Trophoblast cell (in vitro differentiated cells and primary cell): ENCODE results near the gene LRRN3.

Experiments used
- DNase-seq, 2 donors: peaks; one replicate each; pipeline ENCODE4 v3.0.0-alpha.2; 2016
- H2AFZ ChIP-seq: 2 replicates; pipeline ENCODE4 v1.6.1; 2013; ENCODE audit warnings: low read length, moderate library complexity, mild to moderate bottlenecking; ENCODE audit not compliant: insufficient read depth, poor library complexity
- H2AK5ac ChIP-seq: 2 replicates; pipeline ENCODE4 v1.6.1; 2013; ENCODE audit warnings: mild to moderate bottlenecking, low read length
- H2BK120ac ChIP-seq: 2 replicates; pipeline ENCODE4 v1.6.1; 2013; ENCODE audit warnings: low read length, mild to moderate bottlenecking, moderate library complexity; ENCODE audit not compliant: insufficient read depth, poor library complexity
- H2BK12ac ChIP-seq: 2 replicates; pipeline ENCODE4 v1.6.1; 2013; ENCODE audit warnings: mild to moderate bottlenecking, low read length, moderate library complexity
- H2BK5ac ChIP-seq: 2 replicates; pipeline ENCODE4 v1.6.1; 2013; ENCODE audit warnings: low read length, low read depth, moderate library complexity, mild to moderate bottlenecking; ENCODE audit not compliant: poor library complexity
- H3K14ac ChIP-seq: 2 replicates; pipeline ENCODE4 v1.6.1; 2013; ENCODE audit warnings: mild to moderate bottlenecking, low read length
- H3K18ac ChIP-seq: 2 replicates; pipeline ENCODE4 v1.6.1; 2013; ENCODE audit warnings: mild to moderate bottlenecking, low read length
- H3K23ac ChIP-seq: 2 replicates; pipeline ENCODE4 v1.6.1; 2013; ENCODE audit warnings: low read length
- H3K27ac ChIP-seq: 2 replicates; pipeline ENCODE4 v1.5.1; 2013; ENCODE audit warnings: low read depth, mild to moderate bottlenecking, inconsistent platforms, low read length, moderate library complexity
- H3K27me3 ChIP-seq: 2 replicates; pipeline ENCODE4 v1.6.1; 2013; ENCODE audit warnings: inconsistent platforms, mild to moderate bottlenecking, low read length, moderate library complexity; ENCODE audit not compliant: insufficient read depth
- H3K36me3 ChIP-seq, 2 experiments: 1 replicate in 1 of 2; 2 replicates in 1 of 2; pipeline ENCODE4 v1.6.1; 2013; ENCODE audit warnings: low read length in 2 of 2, mild to moderate bottlenecking in 2 of 2, moderate library complexity in 1 of 2; ENCODE audit not compliant: insufficient read depth in 2 of 2, control insufficient read depth in 1 of 2
- H3K4ac ChIP-seq: 2 replicates; pipeline ENCODE4 v1.6.1; 2013; ENCODE audit warnings: low read depth, mild to moderate bottlenecking, low read length, moderate library complexity
- H3K4me1 ChIP-seq, 2 experiments: 1 replicate in 1 of 2; 2 replicates in 1 of 2; pipeline ENCODE4 v1.6.1; 2013; ENCODE audit warnings: low read length in 2 of 2, mild to moderate bottlenecking in 2 of 2, moderate library complexity in 1 of 2; ENCODE audit not compliant: insufficient read depth in 2 of 2, control insufficient read depth in 1 of 2
- H3K4me2 ChIP-seq: 2 replicates; pipeline ENCODE4 v1.6.1; 2013; ENCODE audit warnings: inconsistent platforms, mild to moderate bottlenecking, low read length, moderate library complexity
- H3K4me3 ChIP-seq: 2 replicates; pipeline ENCODE4 v1.5.1; 2013; ENCODE audit warnings: mild to moderate bottlenecking, low read depth, low read length, inconsistent platforms
- H3K79me1 ChIP-seq: one replicate; pipeline ENCODE4 v1.6.1; 2013; ENCODE audit warnings: low read length
- H3K79me2 ChIP-seq: 2 replicates; pipeline ENCODE4 v1.6.1; 2013; ENCODE audit warnings: low read length, mild to moderate bottlenecking; ENCODE audit not compliant: control insufficient read depth, insufficient read depth, poor library complexity
- H3K9ac ChIP-seq: 2 replicates; pipeline ENCODE4 v1.6.1; 2013; ENCODE audit warnings: mild to moderate bottlenecking, low read length
- H3K9me3 ChIP-seq: 2 replicates; pipeline ENCODE4 v1.6.1; 2013; ENCODE audit warnings: low read depth, mild to moderate bottlenecking, control low read depth, inconsistent platforms, low read length; ENCODE audit not compliant: insufficient read depth
- H4K12ac ChIP-seq: 2 replicates; pipeline ENCODE4 v1.6.1; 2013; ENCODE audit warnings: low read depth, mild to moderate bottlenecking, low read length, moderate library complexity
- H4K8ac ChIP-seq: 2 replicates; pipeline ENCODE4 v1.6.1; 2013; ENCODE audit warnings: low read depth, mild to moderate bottlenecking, low read length, moderate library complexity
- H4K91ac ChIP-seq: one replicate; pipeline ENCODE4 v1.6.1; 2013; ENCODE audit warnings: low read depth, mild to moderate bottlenecking, low read length, moderate library complexity
- WGBS: extraction: QIAGEN DNeasy Blood & Tissue Kit; methylation state at CpG from one replicate; pipeline ENCODE4 v1.1.7; 2013; ENCODE audit warnings: missing lambda C conversion rate; ENCODE audit not compliant: insufficient read length, insufficient coverage; ENCODE audit errors: extremely low coverage; 5-methylcytosine and 5-hydroxymethylcytosine counted together

The LRRN3 gene

DNA sequence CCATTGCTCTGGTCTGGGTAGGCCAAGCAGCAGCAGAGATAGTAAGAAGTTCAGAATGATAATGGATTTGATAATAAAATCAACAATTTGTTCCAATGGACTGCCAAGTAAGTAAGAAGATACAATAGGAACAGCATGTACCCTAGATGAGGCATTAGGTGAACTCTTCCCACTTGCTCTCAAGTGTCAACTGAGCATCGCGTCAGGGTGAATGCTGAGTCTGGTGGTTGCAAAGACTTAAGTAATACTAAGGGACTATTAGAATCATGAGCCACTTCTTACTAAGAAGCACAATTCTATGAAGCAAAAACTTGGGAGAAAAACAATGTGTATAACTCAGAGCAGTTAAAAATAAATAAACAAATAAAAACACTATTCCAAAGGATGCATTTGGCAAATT is 54.5 kb downstream of the LRRN3 start:
- Histone ChIP-seq H2BK5ac (no peak overlapping the region), H3K9ac (no peak overlapping the region), H4K91ac (no peak overlapping the region), H3K4me3 (no peak overlapping the region), H4K12ac (no peak overlapping the region), H3K27ac (no peak overlapping the region), H2AFZ (no peak overlapping the region), H2BK12ac (no peak overlapping the region), H3K4ac (no peak overlapping the region), H2BK120ac (no peak overlapping the region), H3K18ac (no peak overlapping the region), H3K4me1 (no peaks in the 10 kb centered on the region), H3K14ac (no peak overlapping the region), H3K4me2 (no peak overlapping the region), H3K23ac (no peak overlapping the region), H3K79me1 (no peaks in the 10 kb centered on the region), H3K79me2 (no peaks in the 10 kb centered on the region), H2AK5ac (no peak overlapping the region), H3K27me3 (no peaks in the 10 kb centered on the region), H3K36me3 (no peaks in the 10 kb centered on the region), H4K8ac (no peak overlapping the region), H3K9me3 (no peaks in the 10 kb centered on the region)
- DNase-seq, result no peak
- no CpG with 5 or more reads among the region's 2 CpGs for WGBS

- H3K36me3 ChIP-seq, result no peaks in the 10 kb centered on the region
- no peak overlapping the region for H4K91ac ChIP-seq
- no peak overlapping the region for H2BK5ac ChIP-seq
- H3K79me2 ChIP-seq, result no peaks in the 10 kb centered on the region
- H3K14ac ChIP-seq, result no peak overlapping the region
- H4K12ac ChIP-seq, result no peak overlapping the region
- no peaks in the 10 kb centered on the region for H3K79me1 ChIP-seq
- no peak overlapping the region for H3K4ac ChIP-seq
- no peak overlapping the region for H2BK120ac ChIP-seq
- H4K8ac ChIP-seq, result no peak overlapping the region
- no peak for DNase-seq
- no peak overlapping the region for H3K4me3 ChIP-seq
- H3K4me1 ChIP-seq, result no peaks in the 10 kb centered on the region
- H3K18ac ChIP-seq, result no peak overlapping the region
- H2AK5ac ChIP-seq, result no peak overlapping the region
- H2AFZ ChIP-seq, result no peak overlapping the region
- H3K27me3 ChIP-seq, result no peaks in the 10 kb centered on the region
- no peak overlapping the region for H3K4me2 ChIP-seq
- H2BK12ac ChIP-seq, result no peak overlapping the region
- no peaks in the 10 kb centered on the region for H3K9me3 ChIP-seq
- no peak overlapping the region for H3K23ac ChIP-seq
- no peak overlapping the region for H3K9ac ChIP-seq
- no peak overlapping the region for H3K27ac ChIP-seq
Measured at GRCh38 chr7:111146136-111146535, 55.2 kb downstream of the LRRN3 start.

GRCh38 chr7:111147708-111148533 is 57.0 kb downstream of the LRRN3 start:
- Histone ChIP-seq H3K23ac (no peak overlapping the region), H3K27ac (no peak overlapping the region), H3K9me3 (no peaks in the 10 kb centered on the region), H2AFZ (no peak overlapping the region), H3K14ac (no peak overlapping the region), H3K4me3 (no peak overlapping the region), H3K36me3 (no peaks in the 10 kb centered on the region), H3K4me2 (no peak overlapping the region), H3K79me1 (no peaks in the 10 kb centered on the region), H3K18ac (no peak overlapping the region), H4K91ac (no peak overlapping the region), H3K27me3 (no peaks in the 10 kb centered on the region), H4K8ac (no peak overlapping the region), H4K12ac (no peak overlapping the region), H3K4me1 (no peaks in the 10 kb centered on the region), H3K4ac (no peak overlapping the region), H2BK5ac (no peak overlapping the region), H3K79me2 (no peaks in the 10 kb centered on the region), H2BK120ac (no peak overlapping the region), H2BK12ac (no peak overlapping the region), H2AK5ac (no peak overlapping the region), H3K9ac (no peak overlapping the region)
- no CpG with 5 or more reads among the region's 6 CpGs for WGBS
- DNase-seq, result no peak

DNA sequence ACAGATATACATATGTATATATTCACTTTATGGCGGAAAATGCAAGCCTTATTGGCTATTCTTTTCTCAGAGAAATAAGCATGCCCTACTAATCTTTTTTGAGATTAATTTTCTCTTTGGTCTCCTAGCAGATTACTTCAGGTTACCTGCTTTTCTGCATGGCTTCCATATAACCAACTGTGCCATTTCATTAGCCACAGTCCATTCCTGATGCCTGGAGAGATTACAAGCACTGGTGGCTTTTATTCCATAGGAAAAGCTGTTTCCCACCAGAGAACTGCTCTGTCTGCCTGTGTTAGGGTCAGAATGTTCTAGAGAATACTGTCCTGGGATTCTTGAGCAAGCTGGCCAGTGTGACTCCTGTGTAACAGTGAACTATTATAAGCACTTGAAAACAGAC is 59.8 kb downstream of the LRRN3 start:
- H2BK5ac ChIP-seq, result no peak overlapping the region
- no peaks in the 10 kb centered on the region for H3K27me3 ChIP-seq
- H3K79me1 ChIP-seq, result no peaks in the 10 kb centered on the region
- no peak overlapping the region for H4K91ac ChIP-seq
- no peak overlapping the region for H2AK5ac ChIP-seq
- DNase-seq, result no peak
- H3K23ac ChIP-seq, result no peak overlapping the region
- H3K4me1 ChIP-seq, result no peaks in the 10 kb centered on the region
- H3K79me2 ChIP-seq, result no peaks in the 10 kb centered on the region
- H3K14ac ChIP-seq, result no peak overlapping the region
- no peak overlapping the region for H2AFZ ChIP-seq
- H3K27ac ChIP-seq, result no peak overlapping the region
- no peak overlapping the region for H4K12ac ChIP-seq
- no peak overlapping the region for H3K18ac ChIP-seq
- H3K4me2 ChIP-seq, result no peak overlapping the region
- no peaks in the 10 kb centered on the region for H3K36me3 ChIP-seq
- H2BK120ac ChIP-seq, result no peak overlapping the region
- no peak overlapping the region for H2BK12ac ChIP-seq
- no peak overlapping the region for H3K9ac ChIP-seq
- no peak overlapping the region for H3K4ac ChIP-seq
- no peak overlapping the region for H3K4me3 ChIP-seq
- WGBS, result no CpG with 5 or more reads among the region's 1 CpG
- H3K9me3 ChIP-seq, result no peaks in the 10 kb centered on the region
- no peak overlapping the region for H4K8ac ChIP-seq
